Esophagus muscularis mucosa (tissue), 4 donors: Measurements from ENCODE around the gene SIM1. TPM values are rescaled to one million over a fixed set of nuclear protein-coding genes. Genes with fewer than 3 reads are reported as not detected.

Experiments used
- DNase-seq: peaks from one replicate; pipeline ENCODE4 v3.0.0-alpha.2; 2017; ENCODE audit errors: extremely low spot score
- H3K27ac ChIP-seq, 4 donors: fragments of 200-600 bp; sonication (generic); replicated peaks in 1 of 4; 1 replicate in 3 of 4; 2 replicates in 1 of 4; pipeline ENCODE4 v1.5.1; 2016 to 2019; ENCODE audit warnings: mild to moderate bottlenecking in 1 of 4
- H3K27me3 ChIP-seq, 4 donors: fragments of 200-600 bp; sonication (generic); one replicate each; pipeline versions ENCODE4 v1.5.1 to v1.6.0; 2016 to 2019
- H3K36me3 ChIP-seq, 4 donors: fragments of 200-600 bp; sonication (generic); one replicate each; pipeline ENCODE4 v1.5.1; 2016 to 2019
- H3K4me1 ChIP-seq, 4 donors: fragments of 200-600 bp; sonication (generic); one replicate each; pipeline ENCODE4 v1.5.1; 2016 to 2019
- H3K4me3 ChIP-seq, 4 donors: fragments of 200-600 bp; sonication (generic); 1 replicate in 2 of 4; 2 replicates in 2 of 4; pipeline ENCODE4 v1.5.1; 2016 to 2019; ENCODE audit warnings: mild to moderate bottlenecking in 4 of 4, moderate library complexity in 1 of 4
- H3K9me3 ChIP-seq, 4 donors: fragments of 200-600 bp; sonication (generic); 1 replicate in 3 of 4; 2 replicates in 1 of 4; pipeline ENCODE4 v1.5.1; 2016 to 2019
- EP300 ChIP-seq: sonication (generic); formaldehyde crosslinking; IDR thresholded peaks from one replicate; pipeline ENCODE4 v1.6.1; 2017; ENCODE audit warnings: antibody characterized with exemption
- POLR2A ChIP-seq: fragments of 450-650 bp; IDR thresholded peaks from one replicate; pipeline ENCODE4 v1.6.1; 2017; ENCODE audit warnings: antibody characterized with exemption, moderate library complexity, mild to moderate bottlenecking, low read depth
- POLR2AphosphoS5 ChIP-seq, 2 donors: sonication (generic); formaldehyde crosslinking; IDR thresholded peaks; one replicate each; pipeline ENCODE4 v1.6.1; 2017; ENCODE audit warnings: antibody characterized with exemption in 2 of 2
- WGBS: methylation state at CpG from one replicate; pipeline ENCODE4 v1.1.5; 2018; 5-methylcytosine and 5-hydroxymethylcytosine counted together
- intact Hi-C: fragments of 100-400 bp; cut with DNase I; formaldehyde crosslinking; loops from one replicate; pipeline ENCODE4 v1.15.1; 2023
- total RNA-seq, 4 donors: library from RNA; depleted of rRNA; stranded (reverse); fragments of >200 nt; gene quantifications; one replicate each; pipeline versions ENCODE4 v1.1.0 to v1.2.1, GENCODE V29; 2016
- TF ChIP-seq, protein P1 (sequence below), 3 experiments: fragments of 200-600 bp in 2 of 3; fragments of 450-650 bp in 1 of 3; sonication (generic) in 2 of 3; IDR thresholded peaks; one replicate each; pipeline ENCODE4 v1.5.1; 2017 to 2019; ENCODE audit warnings: antibody characterized with exemption in 3 of 3, mild to moderate bottlenecking in 2 of 3, moderate library complexity in 1 of 3

SIM1 gene, protein sequence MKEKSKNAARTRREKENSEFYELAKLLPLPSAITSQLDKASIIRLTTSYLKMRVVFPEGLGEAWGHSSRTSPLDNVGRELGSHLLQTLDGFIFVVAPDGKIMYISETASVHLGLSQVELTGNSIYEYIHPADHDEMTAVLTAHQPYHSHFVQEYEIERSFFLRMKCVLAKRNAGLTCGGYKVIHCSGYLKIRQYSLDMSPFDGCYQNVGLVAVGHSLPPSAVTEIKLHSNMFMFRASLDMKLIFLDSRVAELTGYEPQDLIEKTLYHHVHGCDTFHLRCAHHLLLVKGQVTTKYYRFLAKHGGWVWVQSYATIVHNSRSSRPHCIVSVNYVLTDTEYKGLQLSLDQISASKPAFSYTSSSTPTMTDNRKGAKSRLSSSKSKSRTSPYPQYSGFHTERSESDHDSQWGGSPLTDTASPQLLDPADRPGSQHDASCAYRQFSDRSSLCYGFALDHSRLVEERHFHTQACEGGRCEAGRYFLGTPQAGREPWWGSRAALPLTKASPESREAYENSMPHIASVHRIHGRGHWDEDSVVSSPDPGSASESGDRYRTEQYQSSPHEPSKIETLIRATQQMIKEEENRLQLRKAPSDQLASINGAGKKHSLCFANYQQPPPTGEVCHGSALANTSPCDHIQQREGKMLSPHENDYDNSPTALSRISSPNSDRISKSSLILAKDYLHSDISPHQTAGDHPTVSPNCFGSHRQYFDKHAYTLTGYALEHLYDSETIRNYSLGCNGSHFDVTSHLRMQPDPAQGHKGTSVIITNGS
- total RNA-seq, result not detected

DNA sequence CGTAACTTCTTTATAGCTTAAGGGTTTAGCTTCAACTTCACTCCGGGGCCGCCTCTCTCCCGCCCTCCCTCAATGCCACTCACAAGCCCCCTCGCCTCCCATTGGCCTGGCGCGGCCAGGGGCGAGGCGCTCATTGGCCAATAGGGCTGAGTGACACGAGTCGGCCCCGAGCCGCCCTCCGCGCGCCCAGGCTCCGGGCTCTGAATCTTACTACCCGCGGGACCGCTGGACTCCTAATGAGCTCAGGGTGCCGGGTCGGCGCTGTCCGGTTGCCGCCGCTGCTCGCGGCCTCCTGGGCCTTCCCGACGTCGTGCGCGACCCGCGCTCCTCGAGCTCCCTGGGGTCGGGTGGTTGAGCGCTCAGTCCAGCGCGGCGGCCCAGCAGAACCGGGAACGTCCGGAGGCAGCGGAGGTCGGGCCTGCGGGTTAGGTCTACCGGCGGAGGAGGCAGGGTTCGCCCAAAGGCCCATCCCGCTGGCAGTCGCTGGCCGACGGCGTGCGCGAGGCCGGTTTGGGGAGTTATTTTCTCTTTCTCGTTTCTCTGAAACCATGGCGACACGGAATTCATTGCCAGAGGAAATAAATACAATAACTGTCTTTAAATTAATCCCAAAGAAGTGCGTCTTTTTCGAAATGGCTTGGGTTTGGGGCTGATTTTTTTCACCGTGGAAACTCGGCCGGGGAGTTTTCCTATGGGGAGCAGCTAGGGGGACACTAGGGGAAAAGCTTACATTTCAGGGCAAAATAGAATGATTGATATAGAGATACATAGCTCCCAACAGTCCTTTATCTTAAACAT lies at the start of gene SIM1:
Gene SIM1, minus strand, starts transcription at position 19 of the 798 bp plus-strand sequence. CDS start 1,453 bp downstream, outside the sequence.
- Histone ChIP-seq H3K4me3 (peak within 1 kb of the TSS; percentile 31 to 46 (median 36)), H3K9me3 (no peaks in the 10 kb centered on the region), H3K27me3 (peaks cover 19 to 100% (median 96%) of the 10 kb centered on the region in 4 donors), H3K4me1 (peaks cover 15 to 45% (median 28%) of the 10 kb centered on the region in 4 donors), H3K27ac (no peak within 1 kb of the TSS), H3K36me3 (no peaks in the 10 kb centered on the region)
- TF ChIP-seq, protein P1, sequence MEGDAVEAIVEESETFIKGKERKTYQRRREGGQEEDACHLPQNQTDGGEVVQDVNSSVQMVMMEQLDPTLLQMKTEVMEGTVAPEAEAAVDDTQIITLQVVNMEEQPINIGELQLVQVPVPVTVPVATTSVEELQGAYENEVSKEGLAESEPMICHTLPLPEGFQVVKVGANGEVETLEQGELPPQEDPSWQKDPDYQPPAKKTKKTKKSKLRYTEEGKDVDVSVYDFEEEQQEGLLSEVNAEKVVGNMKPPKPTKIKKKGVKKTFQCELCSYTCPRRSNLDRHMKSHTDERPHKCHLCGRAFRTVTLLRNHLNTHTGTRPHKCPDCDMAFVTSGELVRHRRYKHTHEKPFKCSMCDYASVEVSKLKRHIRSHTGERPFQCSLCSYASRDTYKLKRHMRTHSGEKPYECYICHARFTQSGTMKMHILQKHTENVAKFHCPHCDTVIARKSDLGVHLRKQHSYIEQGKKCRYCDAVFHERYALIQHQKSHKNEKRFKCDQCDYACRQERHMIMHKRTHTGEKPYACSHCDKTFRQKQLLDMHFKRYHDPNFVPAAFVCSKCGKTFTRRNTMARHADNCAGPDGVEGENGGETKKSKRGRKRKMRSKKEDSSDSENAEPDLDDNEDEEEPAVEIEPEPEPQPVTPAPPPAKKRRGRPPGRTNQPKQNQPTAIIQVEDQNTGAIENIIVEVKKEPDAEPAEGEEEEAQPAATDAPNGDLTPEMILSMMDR (IDR thresholded peaks at IDR 0.05), result no peak
- TF ChIP-seq EP300 (no peak), POLR2AphosphoS5 (IDR thresholded peaks at IDR 0.05) (no peak), POLR2A (no peak)
- intact Hi-C loops, result no loop called here
- DNase-seq, result peak; percentile 92
- 6% methylated on average over 27 of the region's 66 CpGs for WGBS

DNA sequence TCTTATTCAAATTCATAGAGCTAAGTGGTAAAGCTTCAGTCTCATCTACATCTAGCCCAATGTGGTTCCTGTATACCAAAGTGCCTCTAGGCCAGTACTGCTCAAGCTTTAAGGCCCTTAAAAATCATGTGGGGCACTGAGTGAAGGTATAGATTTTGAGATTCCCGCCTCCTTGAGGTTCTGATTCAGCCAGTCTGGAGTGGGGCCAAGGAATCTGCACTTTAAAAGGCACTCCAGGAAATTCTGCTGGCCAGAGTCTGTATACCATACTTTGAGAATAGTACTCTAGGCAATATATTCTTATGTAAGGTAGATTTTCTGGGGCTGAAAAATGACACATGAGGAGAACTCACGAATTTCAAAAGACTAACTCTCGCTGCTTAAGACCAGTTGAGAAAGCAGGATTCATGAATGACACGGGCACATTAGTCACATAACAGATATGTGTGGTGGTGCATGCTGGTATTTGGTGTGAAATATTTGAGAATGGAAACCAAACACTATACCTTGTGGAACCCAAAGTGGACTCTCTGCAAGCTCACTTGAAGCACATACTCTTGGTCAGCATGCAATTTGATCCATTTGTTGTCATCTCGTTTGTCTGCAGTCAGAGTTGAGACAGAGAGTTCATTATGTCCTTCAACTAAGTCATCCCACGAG lies 47.6 kb upstream of the SIM1 start:
- Histone ChIP-seq H3K27me3 (no peaks in the 10 kb centered on the region), H3K9me3 (no peaks in the 10 kb centered on the region), H3K36me3 (peaks cover 14 to 66% (median 44%) of the 10 kb centered on the region in 4 donors), H3K4me3 (no peak overlapping the region), H3K4me1 (no peaks in the 10 kb centered on the region), H3K27ac (no peak overlapping the region)
- 85% methylated on average over 6 of the region's 6 CpGs for WGBS
- no peak for TF ChIP-seq POLR2A
- TF ChIP-seq EP300, result no peak
- TF ChIP-seq, protein P1 (IDR thresholded peaks at IDR 0.05), result no peak
- no peak for TF ChIP-seq POLR2AphosphoS5 (IDR thresholded peaks at IDR 0.05)
- intact Hi-C loops, result no loop called here
- DNase-seq, result no peak

DNA sequence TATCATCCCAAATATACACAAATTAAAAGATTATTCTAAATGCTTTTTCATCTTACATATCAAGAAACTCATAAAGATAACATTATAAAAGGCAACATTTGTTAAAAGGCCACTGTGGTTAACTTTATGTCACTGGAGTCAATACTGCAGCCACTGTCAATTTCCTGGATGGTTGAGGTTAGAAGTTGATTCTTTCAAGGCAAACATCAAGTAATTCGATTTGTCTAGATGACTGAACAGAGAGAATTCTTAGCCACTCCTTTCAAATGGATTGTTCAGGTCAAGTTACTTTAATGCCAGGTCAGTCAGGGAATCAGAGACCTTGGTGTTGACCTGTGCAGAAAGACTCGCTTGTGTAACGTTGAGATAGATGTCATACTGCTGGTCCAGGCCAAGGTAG lies 44.4 kb upstream of the SIM1 start:
- peaks cover 0 to 9% (median 3%) of the 10 kb centered on the region in 4 donors for H3K4me1 ChIP-seq
- TF ChIP-seq, protein P1 (IDR thresholded peaks at IDR 0.05), result no peak
- TF ChIP-seq POLR2A (no peak), POLR2AphosphoS5 (IDR thresholded peaks at IDR 0.05) (no peak), EP300 (no peak)
- intact Hi-C loops, result no loop called here
- H3K9me3 ChIP-seq, result no peaks in the 10 kb centered on the region
- H3K4me3 ChIP-seq, result no peak overlapping the region
- 98% methylated on average over 3 of the region's 3 CpGs for WGBS
- H3K27me3 ChIP-seq, result no peaks in the 10 kb centered on the region
- DNase-seq, result no peak
- H3K27ac ChIP-seq, result no peak overlapping the region
- H3K36me3 ChIP-seq, result peaks cover 14 to 48% (median 31%) of the 10 kb centered on the region in 4 donors

DNA sequence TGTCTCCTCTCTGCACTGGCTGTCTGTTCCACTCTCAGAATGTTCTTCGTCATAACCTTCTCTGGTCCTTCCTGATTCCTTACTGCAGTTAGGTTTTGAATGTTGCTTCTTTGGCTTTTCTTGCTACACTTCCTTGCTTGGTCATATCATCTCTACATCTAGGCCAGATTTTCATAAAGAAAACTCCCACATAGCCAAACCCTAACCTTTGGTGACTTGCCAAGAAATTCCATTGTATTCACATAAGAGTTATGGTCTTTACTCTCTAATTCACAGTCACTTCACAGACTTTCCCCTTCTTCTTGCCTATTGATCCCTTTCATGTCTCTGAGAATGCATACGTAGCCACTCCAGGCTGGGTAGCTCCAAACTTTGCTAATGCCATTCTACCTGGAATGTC lies 41.9 kb upstream of the SIM1 start:
- TF ChIP-seq EP300 (no peak), POLR2A (no peak), POLR2AphosphoS5 (IDR thresholded peaks at IDR 0.05) (no peak)
- TF ChIP-seq, protein P1 (IDR thresholded peaks at IDR 0.05), result no peak
- H3K4me1 ChIP-seq, result peaks cover 0 to 9% (median 3%) of the 10 kb centered on the region in 4 donors
- DNase-seq, result no peak
- peaks cover 9 to 36% (median 21%) of the 10 kb centered on the region in 4 donors for H3K36me3 ChIP-seq
- H3K4me3 ChIP-seq, result no peak overlapping the region
- 90% methylated on average over 2 of the region's 2 CpGs for WGBS
- no peaks in the 10 kb centered on the region for H3K9me3 ChIP-seq
- no peak overlapping the region for H3K27ac ChIP-seq
- no peaks in the 10 kb centered on the region for H3K27me3 ChIP-seq
- intact Hi-C loops, result no loop called here
